Stimulated activated CD4-positive, alpha-beta T cell treated with anti-CD3 and anti-CD28 coated beads, Interleukin-4, amount 100 ng/mL, for 4 hours (primary cell): ENCODE measurements around the gene MMP21.

Experiments used
- DNase-seq, 2 experiments: peaks; one replicate each; pipeline ENCODE4 v3.0.0-alpha.2; 2020

MMP21 gene

DNA sequence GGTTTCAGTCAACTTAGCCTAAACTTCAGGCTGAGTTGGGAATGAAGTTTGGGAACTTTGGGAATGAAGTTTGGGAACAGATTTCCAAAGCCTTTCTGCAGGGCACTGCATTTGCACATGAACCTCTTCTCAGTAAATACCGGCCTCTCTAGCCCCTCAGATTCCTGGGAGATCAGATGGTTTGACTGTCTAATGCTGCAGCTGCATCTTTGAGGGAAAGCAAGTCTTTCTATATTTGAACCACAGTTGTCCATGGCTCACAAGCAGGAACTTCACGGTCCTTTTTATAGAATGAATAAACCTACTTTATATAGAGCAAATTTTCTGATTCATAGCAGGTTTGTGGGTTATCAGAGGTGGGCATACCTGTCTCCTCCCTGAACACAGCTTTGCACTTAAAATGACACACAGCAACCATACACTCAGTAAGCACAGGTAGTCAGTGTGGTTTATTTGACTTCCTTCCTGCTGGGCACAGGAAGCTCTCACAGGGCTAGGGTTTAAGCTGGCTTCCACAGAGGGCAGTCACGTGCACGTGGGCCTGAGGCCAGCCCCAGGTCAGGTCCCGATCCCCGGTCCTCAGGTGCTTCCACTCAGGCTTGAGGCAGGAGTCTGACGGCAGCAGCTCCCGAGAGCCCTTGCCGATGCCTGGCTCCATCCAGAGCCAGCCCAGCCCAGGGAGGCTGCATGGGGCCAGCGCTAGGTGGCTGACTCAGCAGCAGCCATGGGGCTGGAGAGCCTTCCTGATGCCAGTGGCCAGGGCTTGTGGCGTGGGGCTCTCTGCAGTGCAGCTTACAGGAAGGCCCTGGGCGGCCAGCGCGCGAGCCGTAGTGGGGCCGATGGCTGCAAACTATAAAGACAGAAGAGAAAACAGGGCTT lies 12.8 kb upstream of the MMP21 start:
- no peak for DNase-seq

DNA sequence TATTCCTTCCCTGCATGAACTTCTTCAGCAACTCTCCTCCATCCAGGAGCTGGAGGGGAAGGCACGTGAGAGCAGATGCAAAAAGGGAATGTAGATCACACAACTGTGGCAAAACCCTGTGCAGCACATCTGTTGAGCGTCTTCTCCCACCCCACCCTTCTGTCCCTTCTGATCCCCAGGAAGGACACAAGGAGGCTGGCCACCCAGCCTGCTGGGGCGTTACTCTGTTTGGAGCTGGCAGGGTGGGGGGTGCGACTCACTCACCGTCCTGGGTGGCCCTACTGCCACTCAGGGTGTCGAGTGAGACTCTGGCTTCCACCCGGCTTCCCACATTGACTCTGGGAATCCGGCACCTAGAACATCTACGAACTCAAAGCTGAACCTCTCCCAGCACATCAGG lies 10.2 kb upstream of the MMP21 start:
- DNase-seq: no peak

DNA sequence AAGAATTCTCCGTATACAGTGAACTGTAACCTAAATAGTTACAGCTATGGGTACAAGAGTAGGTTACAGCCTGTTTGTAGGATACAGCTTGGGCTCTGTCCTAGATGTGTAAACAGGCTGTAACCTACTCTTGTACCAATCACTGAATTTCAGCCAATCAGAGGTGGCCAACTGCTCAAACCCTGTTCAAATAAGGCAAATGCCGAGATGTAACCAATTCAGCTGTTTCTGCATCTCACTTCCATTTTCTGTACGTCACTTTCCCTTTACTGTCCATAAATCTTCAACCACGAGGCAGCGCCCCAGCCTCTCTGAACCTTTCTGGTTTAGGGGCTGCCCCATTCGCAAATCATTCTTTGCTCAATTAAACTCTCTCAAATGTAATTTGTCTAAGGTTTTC lies 8.3 kb upstream of the MMP21 start:
- no peak for DNase-seq

DNA sequence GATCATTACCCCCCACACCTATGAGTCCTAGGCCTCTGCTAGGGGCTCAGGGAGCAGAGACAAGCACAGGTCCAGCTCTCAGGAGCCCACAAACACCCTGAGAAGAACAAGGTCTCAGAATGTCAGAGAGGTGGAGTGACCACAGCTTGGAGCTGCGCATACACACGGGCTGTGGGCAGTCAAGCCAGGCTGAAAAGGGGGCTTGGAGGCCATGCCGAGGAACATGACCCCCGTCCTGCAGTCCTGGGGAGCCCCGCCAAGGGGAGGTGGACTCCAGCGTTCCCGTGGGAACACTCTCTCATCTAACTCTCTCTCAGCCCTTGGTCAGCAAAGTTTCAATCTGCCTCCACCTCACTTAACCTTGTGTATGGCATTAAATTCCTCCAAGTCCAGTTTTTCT lies 7.8 kb upstream of the MMP21 start:
- DNase-seq: no peak

DNA sequence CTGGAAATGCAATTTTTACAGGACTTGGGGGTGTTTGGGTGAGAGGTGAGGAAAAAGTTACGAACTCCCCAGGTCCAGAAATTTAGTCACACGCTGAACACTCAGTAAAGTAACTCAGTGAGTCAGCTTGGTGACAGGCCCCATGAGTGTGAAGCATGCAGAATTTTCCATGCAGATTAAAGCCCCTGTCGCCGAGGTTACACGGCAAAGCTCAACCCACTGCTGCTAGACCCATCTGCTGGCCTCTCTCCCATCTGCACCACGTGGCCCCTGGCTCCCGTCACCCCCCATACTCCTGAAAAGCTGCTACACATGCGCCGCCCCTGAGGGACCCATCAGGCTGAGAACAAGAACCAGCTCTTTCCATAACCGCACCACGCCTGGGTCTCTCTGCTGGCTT lies 7.0 kb upstream of the MMP21 start:
- DNase-seq: no peak

DNA sequence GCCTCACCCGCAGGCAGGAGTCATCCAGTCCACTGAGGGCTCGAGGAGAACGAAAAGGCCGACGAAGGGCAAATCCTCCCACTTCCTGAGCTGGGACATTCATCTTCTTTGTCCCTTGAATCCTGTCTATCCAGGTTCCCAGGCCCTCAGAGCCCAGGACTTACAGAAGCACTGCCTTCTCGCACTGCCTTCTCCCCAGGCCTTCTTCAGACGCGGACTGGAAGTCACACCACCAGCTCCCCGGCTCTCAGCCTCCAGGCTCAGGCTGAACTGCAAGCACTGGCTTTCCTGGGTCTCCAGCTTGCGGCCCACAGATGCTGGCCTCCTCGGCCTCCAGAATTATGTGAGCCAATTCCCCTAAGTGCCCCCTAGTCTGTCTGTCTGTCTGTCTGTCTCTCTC lies 6.4 kb upstream of the MMP21 start:
- no peak for DNase-seq

DNA sequence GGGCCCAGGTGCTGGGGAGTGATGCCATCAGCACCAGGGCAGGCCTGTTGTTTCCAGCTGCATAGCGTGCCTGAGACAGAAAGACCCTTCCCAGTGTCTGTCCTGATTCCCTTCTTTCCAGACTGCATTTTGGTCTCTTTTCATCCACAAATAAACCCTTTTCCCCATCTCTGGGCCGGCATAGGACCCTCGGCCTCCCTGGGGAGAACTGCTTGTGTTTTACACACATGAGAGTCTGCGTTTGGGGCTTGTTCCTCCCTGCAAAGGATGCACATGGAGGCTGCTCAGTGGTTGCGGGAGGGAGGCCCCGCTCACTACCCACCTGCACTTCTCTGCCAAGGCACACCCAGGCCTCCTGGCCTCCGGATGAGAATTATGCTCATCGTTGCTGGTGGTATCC lies 5.8 kb upstream of the MMP21 start:
- DNase-seq: no peak

DNA sequence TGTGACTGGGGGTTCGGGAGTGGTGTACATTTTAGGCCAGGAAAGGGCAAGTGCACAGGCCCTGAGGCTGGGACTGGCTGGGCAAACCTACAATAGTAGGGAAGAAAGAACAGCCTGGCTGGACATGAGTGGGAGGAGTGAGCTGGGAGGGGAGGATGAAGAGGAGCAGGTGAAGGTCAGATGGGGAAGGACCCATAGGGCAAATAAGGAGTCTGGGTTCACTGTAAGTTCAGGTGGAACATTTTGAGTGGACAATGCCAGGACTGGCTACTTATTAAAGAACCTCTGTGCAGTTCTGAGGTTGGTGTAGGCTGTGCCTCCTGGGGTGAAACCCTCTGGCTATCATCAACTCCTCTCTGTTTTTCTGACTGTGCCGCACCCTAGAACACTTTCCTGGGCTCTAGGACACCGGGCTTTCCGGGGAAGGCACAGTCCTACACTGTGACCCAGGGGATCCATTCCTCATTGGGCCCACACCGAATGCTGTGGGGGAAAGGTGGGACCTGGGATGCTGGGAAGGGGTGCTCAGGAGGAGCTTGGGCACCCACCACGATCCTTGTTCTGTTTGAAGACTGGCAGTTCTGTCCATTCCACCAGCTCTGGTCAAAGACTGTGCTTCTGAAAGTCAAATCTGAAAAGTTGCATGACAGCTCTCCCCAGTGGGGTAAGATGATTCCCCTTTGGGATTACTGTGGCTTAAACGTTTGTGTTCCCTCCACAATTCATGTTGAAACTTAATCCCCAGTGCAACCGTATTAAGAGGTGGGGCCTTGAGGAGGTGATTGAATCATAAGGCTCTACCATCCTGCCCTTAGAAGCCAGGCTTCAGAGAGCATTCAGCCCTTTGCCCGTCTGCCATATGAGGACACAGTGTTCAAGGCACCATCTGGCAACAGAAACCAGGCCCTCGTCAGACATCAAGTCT lies 4.0 kb upstream of the MMP21 start:
- DNase-seq: no peak

DNA sequence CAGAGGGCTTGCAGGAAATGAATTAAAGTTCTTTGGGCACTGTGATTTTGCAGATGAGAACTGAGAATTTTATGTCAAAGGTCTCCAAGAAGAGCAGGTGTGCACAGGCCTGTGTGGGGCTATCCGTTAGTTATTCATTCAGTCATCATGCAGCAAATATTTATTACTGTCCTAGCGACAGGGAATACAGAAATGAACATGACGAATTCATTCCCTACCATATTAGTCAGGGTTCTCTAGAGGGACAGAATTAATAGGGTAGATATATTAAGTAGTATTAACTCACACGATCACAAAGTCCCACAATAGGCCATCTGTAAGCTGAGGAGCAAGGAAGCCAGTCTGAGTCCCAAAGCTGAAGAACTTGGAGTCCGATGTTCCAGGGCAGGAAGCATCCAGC lies 2.9 kb upstream of the MMP21 start:
- DNase-seq: no peak

DNA sequence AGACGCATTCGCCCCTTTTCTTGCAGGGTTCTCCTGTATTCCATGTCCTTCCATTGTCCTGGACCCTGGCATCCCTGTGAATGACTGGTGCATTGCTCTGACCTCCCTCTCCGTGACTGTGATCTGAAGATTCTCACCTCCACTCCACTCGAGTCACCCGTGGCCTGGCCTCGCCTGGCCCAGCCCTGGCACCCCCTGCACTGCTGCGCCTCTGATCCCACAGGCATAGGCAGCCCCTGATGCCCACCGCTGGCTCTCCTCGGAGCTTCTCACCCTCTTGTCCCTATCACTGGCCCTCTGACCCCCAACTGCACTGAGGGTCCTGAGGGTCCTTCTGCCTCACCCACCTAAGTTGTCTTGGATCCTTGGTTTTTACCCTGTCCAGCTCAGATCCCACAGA lies 2.2 kb upstream of the MMP21 start:
- DNase-seq: no peak

DNA sequence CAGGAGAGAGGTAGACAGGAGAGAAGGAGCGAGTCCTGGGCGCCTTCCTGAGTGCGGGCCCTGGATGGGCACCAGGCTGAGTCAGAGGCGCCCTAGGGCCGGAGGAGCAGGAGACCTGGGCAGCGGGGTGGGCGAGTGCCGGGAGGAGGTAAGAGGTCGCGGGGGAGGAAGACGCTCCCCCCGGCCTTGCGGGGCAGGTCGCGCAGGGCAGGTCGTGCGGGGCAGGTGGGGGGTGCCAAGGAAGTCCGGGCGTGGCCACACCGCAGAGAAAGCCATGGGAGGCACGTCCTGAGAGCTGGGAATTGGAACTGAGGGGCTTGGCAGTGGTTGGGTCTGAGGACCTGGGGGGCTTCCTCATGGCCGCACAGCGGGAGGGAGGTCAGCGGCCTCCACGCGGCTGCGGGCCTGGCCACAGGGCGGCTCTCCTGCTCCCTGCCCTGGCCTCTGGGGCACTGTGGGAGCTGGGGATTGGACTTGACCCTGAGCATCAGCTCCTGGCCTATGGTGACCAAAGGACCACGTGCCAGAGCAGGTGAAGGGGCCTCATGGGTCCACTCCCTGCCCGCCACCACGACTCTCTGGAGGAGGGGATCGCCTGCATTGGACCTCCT lies 935 bp downstream of the MMP21 start:
- DNase-seq: no peak

DNA sequence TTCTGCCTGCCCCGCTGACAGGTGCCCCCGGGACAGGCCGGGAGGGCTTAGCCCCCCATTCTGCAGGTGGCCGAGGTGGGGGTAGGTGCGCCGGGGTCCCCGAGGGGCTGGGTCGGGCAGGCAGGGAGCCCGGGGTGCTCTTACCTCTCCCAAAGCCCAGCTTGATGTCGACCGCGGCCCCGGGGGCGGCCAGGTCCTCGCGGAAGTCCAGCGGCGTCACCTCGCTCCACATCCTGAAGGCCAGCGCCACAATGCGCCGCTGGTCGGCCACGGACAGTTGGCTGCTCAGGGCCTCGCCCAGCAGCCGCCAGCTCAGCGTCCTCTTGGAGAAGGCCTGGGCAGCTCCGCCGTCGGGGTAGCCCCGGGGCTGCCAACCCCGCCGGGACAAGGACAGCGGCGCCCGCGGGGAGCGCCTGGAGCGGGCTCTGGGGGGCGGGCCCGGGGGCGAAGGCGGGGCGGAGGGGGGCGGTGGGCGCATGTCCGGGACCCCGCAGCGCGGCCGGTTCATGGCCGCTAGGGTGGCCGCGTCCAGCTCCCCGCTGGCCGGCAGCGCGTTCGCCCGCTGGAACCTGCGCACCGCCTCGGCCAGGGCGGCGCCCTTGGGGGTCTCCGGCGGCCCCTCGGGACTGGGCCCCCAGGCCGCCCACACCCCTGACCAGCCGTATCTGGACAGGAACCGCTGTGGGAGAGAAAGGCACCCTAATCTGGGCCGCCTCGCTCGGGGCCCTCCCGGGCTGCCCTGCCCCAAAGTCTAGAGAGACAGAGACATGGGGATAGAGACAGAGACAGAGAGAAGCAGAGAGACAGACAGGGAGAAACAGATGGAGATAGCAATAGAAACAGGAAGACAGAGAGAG lies 1.7 kb downstream of the MMP21 start:
- no peak for DNase-seq

DNA sequence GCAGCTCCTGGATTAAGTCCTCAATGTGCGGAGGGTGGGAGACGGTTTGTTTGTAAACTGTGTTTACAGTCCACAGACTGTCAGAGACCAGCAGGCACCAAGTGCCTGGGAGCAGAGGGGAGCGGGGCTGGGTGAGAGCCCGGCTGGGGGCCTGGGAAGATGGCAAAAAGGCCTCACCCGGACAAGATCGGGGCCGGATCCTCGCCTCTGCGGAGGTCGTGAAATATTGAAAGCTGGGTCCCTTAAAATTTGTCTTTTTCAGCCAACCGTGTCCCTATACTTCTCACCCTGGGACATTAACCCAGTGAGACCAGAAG lies 2.8 kb downstream of the MMP21 start:
- DNase-seq: no peak

DNA sequence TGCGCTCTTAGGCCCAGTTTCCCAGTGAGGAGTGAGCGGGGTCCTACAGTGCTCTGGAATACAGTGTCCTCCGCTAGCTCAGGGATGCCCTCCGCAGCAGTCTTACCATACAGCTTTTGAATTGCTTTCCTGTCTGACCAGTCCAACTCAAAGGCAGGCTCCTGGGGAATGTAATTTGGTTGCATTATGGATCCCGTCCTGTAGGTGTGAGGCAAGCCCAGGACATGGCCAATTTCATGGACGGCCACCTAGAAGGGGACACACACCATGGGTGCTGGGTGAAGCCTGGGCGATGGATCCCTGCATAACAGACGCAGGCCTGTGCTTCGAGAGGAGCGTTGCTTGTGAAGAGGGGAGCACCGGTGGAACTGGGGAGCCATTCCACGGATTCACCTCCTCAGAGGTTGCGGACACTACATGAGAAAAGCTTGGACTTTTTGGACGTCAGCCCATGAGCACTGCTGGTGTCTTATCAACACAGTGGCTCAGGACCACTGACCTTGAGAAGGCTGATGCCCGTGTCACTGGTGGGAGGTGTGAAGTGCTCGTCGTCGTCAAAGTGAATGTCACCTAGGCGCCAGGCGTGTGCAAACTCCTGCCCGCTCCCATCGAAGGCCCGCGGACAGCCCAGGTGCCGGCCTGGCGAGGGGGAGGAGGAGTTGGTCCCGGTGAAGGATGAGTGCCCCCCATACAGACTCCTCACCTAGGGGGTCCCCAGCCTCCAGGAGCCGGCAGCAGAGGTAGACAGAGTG lies 3.3 kb downstream of the MMP21 start:
- no peak for DNase-seq

DNA sequence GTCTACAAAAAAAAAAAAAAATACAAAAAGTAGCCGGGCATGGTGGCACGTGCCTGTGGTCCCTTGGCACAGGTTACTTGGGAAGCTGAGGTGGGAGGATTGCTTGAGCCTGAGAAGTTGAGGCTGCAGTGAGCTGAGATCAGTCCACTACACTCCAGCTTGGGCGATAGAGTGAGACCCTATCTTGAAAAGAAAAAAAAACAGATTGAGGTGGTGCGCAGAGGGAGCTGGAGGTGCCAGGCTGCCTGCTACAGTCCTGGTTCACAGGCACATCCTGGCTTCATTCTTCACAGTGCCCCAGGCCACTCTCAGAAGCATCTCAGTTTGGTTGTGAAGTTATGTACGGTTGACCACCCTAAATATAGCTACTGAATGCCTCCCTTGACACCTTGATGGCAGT lies 4.8 kb downstream of the MMP21 start:
- no peak for DNase-seq

DNA sequence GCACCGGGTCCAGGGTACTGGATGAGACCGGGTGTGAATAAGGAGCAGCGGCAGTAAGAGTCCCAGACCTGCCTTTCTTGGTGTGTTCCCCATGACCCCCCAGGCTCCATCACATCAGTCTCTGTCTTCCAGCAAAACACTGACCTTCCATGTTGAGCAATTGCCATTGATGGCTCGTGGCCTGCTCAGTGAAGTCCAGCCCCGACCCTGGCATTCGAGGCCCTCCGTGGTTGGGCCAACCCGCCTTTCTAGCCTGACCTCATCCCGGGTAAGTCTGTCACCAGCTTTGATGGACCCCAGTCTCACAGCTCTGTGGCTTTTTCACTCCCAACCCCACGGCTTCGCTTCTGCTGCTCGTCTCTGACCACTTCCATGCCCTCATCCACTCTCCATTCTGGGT lies 6.4 kb downstream of the MMP21 start:
- DNase-seq: no peak

DNA sequence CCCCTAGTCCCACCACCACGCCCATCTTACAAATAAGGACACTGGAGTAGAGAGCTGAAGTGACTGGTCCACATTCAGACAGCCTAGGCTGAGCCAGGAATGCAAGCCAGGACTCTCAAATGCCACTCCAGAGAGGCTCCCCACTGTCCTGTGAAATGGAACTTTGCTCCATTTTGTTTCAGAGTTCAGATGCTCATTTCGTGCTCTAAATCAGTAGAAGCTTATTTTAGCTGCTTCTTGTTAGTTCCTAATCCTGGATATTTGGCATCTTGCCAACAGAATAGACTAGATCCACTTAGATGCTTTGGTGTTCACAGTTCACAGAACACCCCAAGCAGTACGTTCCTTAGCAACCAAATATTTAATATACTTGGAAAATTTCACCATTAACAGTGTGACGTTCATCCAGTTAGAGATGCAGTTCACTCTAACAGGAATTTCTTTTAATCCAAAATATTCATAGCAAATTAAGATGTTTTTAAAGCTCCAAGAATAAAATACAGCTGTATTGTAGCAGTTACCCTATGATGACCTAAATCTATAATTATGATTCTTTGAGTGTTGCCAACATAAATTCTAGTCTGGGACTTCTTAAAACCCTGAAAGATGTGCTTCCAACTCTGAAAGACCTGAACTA lies 7.3 kb downstream of the MMP21 start:
- DNase-seq: no peak

DNA sequence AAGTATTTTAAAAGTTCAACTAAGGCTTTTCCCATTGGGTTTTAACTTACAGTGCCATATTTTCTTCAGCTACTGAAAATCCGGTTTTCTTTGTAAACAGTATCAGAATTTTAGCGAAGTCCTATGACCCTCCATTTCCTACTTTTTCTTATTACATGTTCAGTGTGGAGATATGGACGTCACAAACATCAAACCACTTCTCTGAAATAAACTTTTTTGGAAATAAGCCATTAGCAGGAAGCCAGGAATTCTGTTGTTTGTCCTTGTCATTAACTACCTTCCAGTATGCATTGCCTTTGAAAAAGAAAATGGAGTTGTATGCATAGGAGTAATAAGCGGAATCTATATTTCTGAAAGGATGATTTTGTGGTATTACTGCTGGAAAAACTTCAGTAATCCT lies 9.1 kb downstream of the MMP21 start:
- DNase-seq: no peak

DNA sequence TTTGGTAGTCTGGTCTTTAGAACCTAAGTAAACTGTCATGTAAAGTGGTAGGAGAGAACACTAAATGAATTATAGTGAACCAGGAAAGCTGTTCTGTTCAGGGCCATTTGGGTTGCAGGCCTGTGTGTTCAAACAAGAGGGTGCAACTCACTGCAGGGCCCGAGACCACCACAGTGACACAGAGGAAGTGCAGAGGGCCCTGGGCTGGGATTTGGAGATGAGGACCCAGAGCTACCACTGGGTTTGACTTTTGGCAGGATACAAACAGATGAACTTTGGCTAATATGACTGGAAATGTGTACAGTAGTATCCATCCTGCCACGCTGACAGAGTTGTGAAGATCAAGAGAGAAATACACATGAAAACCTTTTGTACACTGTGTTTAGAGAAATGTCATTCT lies 9.8 kb downstream of the MMP21 start:
- no peak for DNase-seq

DNA sequence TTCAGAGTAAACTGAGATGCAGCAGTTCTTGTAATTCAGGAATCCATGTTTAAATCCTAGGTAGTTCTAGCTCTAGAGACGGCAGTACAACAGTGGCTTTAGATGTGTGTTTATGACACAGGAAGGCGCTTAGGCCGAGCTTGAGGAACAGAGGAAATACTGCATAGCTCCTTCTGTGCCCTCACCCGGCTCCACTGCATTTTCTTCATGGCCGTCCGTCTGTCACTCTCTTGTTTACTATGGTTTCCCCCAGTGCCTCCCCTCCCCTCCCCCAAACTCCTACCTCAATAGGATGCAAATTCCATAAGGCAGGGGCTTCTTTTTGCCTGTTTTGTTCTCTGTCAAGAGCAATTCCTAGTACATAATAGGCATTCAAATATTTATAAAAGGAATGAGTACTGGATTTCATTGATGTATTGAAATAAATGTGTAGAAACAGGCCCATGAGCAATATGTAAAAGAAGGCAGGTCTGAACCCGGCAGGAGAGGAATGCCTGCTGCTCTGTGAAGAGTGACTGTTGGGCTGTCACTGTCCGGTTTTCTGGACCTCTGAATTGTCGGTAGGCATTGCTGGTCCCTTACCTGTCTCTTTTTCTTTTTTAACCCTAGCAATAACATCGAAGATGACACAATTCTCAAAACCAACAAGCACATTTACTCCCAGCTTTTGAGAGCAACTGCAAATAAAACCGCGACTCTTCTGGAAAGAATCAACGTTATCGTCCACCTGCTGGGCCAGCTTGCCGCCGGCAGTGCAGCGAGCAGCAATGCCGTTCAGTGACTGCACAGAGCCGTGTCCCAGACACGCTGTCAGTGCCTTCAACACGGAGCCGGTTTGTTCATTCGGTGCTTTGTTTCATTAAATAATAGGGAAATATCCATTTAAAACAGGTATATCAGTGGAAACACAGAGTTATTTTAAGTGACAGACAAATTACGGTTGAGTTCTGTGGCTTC lies 12.7 kb downstream of the MMP21 start:
- DNase-seq: no peak
